ENCODE results near the gene LSM2. TPM values are rescaled to one million over a fixed set of nuclear protein-coding genes. Genes with fewer than 3 reads are reported as not detected.

LSM2 gene
- total and polyA plus RNA-seq, 8 donors: 11.0 to 27.3 (median 21.4) TPM

GRCh38 chr6:31775184-31775583 is 31.6 kb downstream of the LSM2 start:
- no peaks in the 10 kb centered on the region for H3K9me3 ChIP-seq
- FAIRE-seq (no peak), DNase-seq (peak in 1 of 6 donors; percentile 30), ATAC-seq (no peak)
- TF ChIP-seq CTCF (IDR thresholded peaks at IDR 0.05): no peak
- H3K27ac ChIP-seq: no peak overlapping the region
- no peaks in the 10 kb centered on the region for H3K27me3 ChIP-seq
- H3K4me1 ChIP-seq: peaks cover 5 to 8% (median 6%) of the 10 kb centered on the region in 3 donors
- no peak overlapping the region for H3K4me3 ChIP-seq
- WGBS, 2 donors: 51% methylated on average over 4 of the region's 4 CpGs
- peaks cover 0 to 12% (median 6%) of the 10 kb centered on the region in 3 donors for H3K36me3 ChIP-seq
- intact Hi-C loops (cut with DNase I): loop anchor here in 1 of 3 donors (10.0 kb wide), 1 partner anchor 60 kb away; no protein-coding TSS in a partner anchor

- Histone ChIP-seq H3K27me3 (no peaks in the 10 kb centered on the region), H3K27ac (no peak overlapping the region), H3K36me3 (no peaks in the 10 kb centered on the region), H3K4me1 (peaks cover 4 to 7% (median 5%) of the 10 kb centered on the region in 3 donors), H3K4me3 (no peak overlapping the region), H3K9me3 (no peaks in the 10 kb centered on the region)
- intact Hi-C loops (cut with DNase I): loop anchor here in 1 of 3 donors (10.0 kb wide), 1 partner anchor 63 kb away; no protein-coding TSS in a partner anchor
- FAIRE-seq (no peak), DNase-seq (peak in 1 of 6 donors; percentile 7), ATAC-seq (no peak)
- 67 to 73% methylated on average over 4 of the region's 4 CpGs for WGBS, 2 donors
- TF ChIP-seq CTCF (IDR thresholded peaks at IDR 0.05): no peak
Measured at GRCh38 chr6:31771992-31772358, 34.8 kb downstream of the LSM2 start.

- Histone ChIP-seq H3K27ac (no peak overlapping the region), H3K4me1 (no peaks in the 10 kb centered on the region), H3K4me3 (no peak overlapping the region), H3K36me3 (no peaks in the 10 kb centered on the region), H3K27me3 (no peaks in the 10 kb centered on the region), H3K9me3 (no peaks in the 10 kb centered on the region)
- WGBS, 2 donors: 71 to 76% methylated on average over 2 of the region's 2 CpGs
- TF ChIP-seq CTCF (IDR thresholded peaks at IDR 0.05): no peak
- ATAC-seq (no peak), FAIRE-seq (no peak), DNase-seq (no peak)
- intact Hi-C loops (cut with DNase I): loop anchor here in 1 of 3 donors (10.0 kb wide), 1 partner anchor 64 kb away; no protein-coding TSS in a partner anchor
Measured at GRCh38 chr6:31770860-31771259, 35.9 kb downstream of the LSM2 start.

GRCh38 chr6:31769684-31770371 is 36.9 kb downstream of the LSM2 start:
- no peak overlapping the region for H3K4me3 ChIP-seq
- H3K4me1 ChIP-seq: no peaks in the 10 kb centered on the region
- DNase-seq (peak; percentile 64 to 92 (median 80)), ATAC-seq (peak; percentile 70 to 88 (median 88)), FAIRE-seq (no peak)
- intact Hi-C loops (cut with DNase I): loop anchor here in 2 of 3 donors (5.0 to 10.0 kb wide), 2 partner anchors 65 to 88 kb away; partner anchors contain the start of gene LY6G5C (in 1 of the 2)
- TF ChIP-seq CTCF (IDR thresholded peaks at IDR 0.05): peak; percentile 64 to 83 (median 75)
- no peaks in the 10 kb centered on the region for H3K27me3 ChIP-seq
- H3K36me3 ChIP-seq: no peaks in the 10 kb centered on the region
- WGBS, 2 donors: 40 to 46% methylated on average over 12 of the region's 12 CpGs
- H3K27ac ChIP-seq: no peak overlapping the region
- no peaks in the 10 kb centered on the region for H3K9me3 ChIP-seq
